ENCODE data around the gene ETV6.
A peak's percentile ranks its signal among the peaks of the same experiment; 100 is the strongest.
"Not testable (repeated sequence)": the region's sequence is repeated elsewhere in the genome, so short reads cannot be mapped to it uniquely, and the experiment has no call there.

ETV6 gene

DNA sequence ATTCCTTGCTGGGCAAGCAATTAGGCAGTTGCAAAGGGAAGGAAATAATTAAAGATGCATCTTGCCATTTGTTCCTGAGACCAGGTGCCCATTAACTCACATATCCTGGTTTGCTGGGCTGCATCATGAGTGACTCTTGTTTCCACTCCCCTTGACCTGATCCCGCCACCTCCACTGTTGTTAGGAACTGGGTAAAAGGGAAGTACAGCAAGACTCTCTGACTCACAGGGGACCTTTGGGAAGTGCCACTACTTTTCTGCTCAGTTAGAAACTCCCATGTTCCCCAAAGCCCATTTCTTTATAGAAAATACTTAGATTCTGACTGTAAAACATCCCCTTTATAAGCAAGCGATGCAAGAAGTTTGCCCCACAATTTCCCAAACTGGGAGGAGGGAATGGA, 235.2 kb downstream of the ETV6 start:
- no peak for DNase-seq (ENCODE audit: low read depth)

GRCh38 chr12:11885261-11886038, 236.0 kb downstream of the ETV6 start:
- peak; percentile 78 for DNase-seq (ENCODE audit: low read depth)

GRCh38 chr12:11886339-11886738, 236.9 kb downstream of the ETV6 start:
- DNase-seq (ENCODE audit: low read depth): no peak

DNA sequence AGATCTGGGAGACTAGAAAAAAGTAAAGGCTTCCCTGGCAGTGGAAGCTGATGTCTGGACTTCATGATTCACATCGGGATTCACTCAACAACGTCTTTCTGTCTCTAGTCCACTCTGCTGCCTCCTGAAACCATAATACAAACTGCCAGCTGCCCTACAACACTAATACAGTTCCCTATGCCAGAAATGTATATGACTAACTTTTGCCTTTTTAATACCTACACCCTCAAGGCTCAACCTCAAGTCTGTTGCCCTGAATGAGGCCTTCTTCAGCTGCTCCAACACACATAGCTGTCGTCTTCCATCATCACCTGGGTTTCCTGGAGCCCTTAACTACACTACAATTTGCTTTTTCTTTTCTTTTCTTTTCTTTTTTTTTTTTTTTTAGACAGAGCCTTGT, 238.6 kb downstream of the ETV6 start:
- no peak for DNase-seq (ENCODE audit: low read depth)

- DNase-seq (ENCODE audit: low read depth): no peak
These were observed 241.9 kb downstream of the ETV6 start for GRCh38 chr12:11891346-11891745.

DNA sequence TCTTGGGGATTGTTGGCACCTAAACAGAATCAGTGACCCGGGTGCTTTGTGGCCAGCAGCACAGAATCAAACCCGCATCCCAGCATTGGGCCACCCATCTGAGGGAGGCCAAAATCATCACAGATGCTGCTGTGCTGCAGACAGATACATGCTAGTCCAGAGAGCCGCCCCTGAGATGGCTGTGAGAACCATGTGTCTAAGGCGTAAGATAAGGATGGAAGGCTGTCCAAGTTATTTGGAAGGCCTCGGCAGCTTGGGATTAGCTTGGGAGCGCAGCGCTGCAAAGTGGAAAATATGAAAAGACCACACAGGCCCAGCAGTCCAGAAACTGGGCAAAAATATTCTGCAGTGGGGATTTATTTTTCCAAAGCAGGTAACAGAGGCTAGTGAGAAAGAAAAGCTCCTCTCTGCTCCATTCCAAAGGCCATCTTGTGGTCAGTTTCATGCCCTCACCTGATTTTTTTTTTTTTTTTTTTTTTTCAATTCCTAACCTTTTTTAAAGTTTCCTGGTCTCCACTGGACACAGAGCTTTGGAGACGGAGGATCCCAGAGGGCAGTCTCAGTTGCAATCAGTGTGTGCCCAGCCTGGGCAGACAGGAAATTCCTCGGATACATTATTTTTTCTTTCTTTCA, 242.4 kb downstream of the ETV6 start:
- DNase-seq (ENCODE audit: low read depth): no peak

DNA sequence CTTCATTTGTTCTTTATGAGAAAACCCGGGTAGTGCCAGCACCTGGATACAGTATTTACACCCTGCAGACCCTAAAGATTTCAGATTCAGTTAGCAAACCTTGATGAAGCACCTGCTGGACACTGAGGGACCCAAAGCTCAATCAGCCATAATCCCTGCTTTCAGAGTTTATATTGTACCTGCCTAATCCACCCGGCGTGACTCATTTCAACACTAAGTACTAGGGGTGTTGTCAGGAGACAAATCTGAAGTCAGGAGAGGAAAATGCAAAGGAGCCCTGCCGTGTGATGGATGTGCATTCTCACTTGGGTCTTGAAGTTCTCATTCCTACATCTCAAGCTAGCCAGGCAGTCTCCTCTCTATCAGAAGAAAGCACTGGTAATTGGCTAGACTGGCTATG, 244.5 kb downstream of the ETV6 start:
- no peak for DNase-seq (ENCODE audit: low read depth)

DNA sequence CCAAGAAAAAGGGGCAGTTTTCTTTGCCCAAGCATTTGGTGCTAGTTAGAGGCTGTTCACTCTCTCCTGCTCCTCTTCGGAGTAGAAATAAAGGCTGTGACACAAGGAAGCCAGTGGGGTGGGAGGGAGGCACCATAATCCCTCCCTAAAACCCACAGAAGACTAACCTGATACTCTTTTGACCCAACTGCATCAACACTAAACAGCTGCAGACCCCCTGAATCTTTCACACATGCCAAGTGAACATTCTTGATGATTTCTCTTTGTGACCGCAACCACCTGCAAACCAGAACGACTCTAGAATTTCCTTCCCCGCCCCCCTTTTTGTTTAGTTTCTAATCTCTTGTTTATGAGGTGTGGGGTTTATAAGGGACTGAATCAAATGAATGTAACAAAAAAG, 245.4 kb downstream of the ETV6 start:
- no peak for DNase-seq (ENCODE audit: low read depth)

DNA sequence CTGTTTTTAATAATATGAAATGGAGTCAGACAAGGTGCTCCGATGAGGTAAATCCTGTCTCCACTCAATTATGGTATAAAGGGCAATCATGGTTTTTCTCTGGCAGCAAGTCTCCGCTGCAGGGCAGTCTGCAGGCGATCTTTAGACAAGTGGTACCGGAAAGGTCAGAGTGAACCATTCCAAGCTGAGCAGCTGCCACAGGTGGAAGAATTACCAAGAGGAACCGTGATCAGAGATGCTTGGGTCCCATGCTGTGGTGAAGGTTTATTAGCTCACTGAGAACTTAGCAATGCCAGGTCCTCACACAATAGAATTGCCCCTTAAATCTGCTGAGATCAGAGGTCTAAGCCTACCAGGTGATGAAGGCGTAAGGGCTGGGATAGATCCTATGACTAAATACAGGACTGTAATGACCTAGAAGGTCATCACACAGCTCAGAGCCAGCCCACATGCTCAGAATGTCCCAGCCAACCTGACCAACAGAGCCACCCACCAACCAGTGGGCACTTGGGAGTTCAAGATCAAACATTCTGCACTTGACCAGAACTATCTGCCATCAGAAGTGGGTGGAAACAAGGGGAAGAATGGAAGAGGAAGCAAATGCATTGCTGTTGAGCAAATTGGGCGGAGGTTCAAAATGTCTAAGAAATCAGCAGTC, 246.1 kb downstream of the ETV6 start:
- DNase-seq (ENCODE audit: low read depth): no peak

GRCh38 chr12:11896417-11896929, 247.0 kb downstream of the ETV6 start:
- no peak for DNase-seq (ENCODE audit: low read depth)

- no peak for DNase-seq (ENCODE audit: low read depth)
These were observed 248.4 kb downstream of the ETV6 start for GRCh38 chr12:11897923-11898322.

DNA sequence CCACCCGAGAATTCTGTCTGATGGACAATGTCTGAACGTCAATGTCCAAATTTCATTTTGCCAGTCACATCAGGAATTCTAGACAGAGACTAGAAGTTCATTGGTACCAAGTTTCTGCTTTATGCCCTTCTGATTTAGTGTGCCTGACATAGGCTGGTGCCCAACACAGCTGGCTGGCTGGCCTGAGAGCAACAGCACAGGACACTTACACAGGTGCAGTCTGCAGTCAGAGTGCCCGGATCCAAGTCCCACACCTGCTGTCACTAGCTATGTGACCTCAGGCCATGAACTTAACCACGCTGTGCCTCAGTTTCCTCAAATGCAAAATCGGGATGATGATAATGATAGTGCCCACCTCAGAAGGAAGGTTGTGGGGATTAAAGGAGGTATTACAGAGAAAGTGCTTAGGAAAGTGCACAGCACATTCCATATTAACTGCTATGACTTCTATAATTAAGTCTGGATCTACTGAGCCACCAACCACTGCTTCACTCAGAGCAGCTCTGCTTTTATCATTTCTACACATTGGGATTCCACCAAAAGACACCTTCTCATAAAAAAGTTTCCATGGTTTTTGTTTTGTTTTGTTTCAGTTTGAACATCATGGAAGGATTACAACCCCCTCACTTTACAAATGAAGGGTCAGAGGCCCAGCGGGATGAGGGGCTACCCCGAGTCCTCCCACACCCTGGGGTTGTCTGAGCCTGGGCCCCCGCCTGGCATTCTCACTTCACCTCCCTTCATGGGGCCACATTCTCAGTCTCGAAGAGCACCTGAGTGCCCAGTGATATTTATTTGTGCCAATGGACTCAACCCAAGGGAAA, 252.4 kb downstream of the ETV6 start:
- DNase-seq (ENCODE audit: low read depth): no peak

DNA sequence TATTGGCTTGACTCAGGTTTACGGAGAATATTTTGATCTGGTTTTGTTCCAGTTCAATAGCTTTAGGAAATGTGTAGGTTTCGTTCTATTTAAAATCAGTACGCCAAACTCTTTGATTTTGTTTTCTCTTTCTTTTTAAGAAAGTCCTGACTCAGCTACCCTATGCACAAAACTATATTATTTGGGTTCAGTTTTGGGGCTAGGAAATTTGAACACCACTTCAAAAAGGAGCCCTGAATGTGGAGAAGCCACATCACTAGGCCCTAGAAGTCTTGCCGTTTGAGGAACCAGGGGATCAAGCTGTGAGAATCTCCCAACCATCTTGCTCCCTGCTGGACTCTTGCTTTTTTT, 253.0 kb downstream of the ETV6 start:
- DNase-seq (ENCODE audit: low read depth): no peak

- no peak for DNase-seq (ENCODE audit: low read depth)
These were observed 254.7 kb downstream of the ETV6 start for GRCh38 chr12:11904124-11904523.

GRCh38 chr12:11905534-11905933, 256.1 kb downstream of the ETV6 start:
- no peak for DNase-seq (ENCODE audit: low read depth)

- DNase-seq (ENCODE audit: low read depth): peak; percentile 32
These were observed 256.9 kb downstream of the ETV6 start for GRCh38 chr12:11906286-11906935.

DNA sequence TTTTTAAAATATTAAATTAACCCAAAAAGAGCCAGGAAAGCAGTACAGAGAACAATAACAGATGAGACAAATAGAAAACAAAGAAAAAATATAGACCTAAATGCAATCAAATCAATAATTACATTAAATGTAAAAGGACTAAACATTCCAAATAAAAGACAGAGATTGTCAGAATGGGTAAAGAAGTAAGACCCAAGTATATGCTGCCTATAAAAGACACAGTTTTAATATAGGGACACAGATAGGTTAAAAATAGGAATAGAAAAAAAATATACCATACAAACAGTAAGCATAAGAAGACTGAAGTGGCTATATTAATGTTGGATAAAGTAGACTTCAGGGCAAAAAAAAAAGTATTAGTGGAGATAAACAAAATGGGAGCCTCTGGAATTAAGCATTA, 258.2 kb downstream of the ETV6 start:
- DNase-seq (ENCODE audit: low read depth): no peak

- DNase-seq (ENCODE audit: low read depth): not testable (repeated sequence)
These were observed 259.9 kb downstream of the ETV6 start for GRCh38 chr12:11909406-11909805.

GRCh38 chr12:11916113-11916512, 266.6 kb downstream of the ETV6 start:
- no peak for DNase-seq (ENCODE audit: low read depth)

GRCh38 chr12:11916771-11917170, 267.3 kb downstream of the ETV6 start:
- DNase-seq (ENCODE audit: low read depth): no peak

DNA sequence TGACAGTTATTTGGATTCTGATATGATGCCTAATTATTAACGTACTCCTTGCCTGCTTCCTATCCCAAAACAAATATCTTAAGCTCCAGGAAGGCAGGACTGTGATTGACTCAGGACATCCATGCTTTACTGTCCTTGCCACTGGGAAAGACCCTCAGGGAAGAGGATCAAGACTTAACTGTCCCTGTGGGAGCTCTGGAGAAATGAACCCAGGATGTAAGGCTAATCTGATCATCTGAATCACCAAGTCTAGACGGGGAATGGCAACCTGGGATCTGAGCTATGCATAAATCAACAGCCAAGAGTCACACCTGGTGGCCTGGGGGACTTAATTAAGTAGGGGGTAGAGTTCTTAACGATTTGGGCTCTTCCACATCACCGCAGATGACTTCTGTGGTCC, 268.0 kb downstream of the ETV6 start:
- no peak for DNase-seq (ENCODE audit: low read depth)

DNA sequence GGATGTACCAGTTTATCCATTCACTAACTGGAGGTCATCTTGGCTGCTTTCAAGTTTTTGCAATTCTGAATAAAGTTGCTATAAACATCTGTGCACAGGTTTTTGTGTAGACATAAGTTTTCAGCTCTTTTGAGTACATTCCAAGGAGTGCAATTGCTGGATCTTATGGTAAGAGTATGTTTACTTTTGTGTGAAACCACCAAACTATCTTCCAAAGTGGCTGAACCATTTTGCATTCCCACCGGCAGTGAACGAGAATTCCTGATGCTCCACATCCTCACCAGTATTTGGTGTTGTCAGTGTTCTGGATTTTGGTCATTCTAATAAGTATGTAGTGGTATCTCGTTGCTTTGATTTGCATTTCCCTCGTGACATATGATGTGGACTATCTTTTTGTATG, 270.8 kb downstream of the ETV6 start:
- DNase-seq (ENCODE audit: low read depth): no peak

Data from amniotic epithelial cell (primary cell).